ENCODE results near the gene MIOS.

DNA sequence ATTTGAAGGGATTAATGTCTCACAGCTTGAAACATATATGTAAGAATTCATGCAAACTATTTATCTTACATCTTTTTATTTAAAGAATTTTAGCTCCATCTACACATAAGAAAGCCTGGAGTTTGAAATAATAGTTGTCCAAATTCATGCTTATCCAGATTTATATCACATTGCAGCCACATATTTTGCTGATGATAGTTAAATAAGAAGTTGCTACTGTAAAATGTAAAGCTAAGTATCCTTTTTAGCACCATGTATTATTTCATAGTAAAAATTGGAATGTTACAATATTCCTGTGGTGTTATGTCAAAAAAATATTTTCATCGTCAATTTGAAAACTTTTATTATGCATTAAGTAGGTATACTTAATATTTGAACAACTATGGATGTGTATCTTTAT, 46.5 kb downstream of the MIOS start:
- TF ChIP-seq, protein P1, sequence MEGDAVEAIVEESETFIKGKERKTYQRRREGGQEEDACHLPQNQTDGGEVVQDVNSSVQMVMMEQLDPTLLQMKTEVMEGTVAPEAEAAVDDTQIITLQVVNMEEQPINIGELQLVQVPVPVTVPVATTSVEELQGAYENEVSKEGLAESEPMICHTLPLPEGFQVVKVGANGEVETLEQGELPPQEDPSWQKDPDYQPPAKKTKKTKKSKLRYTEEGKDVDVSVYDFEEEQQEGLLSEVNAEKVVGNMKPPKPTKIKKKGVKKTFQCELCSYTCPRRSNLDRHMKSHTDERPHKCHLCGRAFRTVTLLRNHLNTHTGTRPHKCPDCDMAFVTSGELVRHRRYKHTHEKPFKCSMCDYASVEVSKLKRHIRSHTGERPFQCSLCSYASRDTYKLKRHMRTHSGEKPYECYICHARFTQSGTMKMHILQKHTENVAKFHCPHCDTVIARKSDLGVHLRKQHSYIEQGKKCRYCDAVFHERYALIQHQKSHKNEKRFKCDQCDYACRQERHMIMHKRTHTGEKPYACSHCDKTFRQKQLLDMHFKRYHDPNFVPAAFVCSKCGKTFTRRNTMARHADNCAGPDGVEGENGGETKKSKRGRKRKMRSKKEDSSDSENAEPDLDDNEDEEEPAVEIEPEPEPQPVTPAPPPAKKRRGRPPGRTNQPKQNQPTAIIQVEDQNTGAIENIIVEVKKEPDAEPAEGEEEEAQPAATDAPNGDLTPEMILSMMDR (IDR thresholded peaks at IDR 0.05) = no peak
- TF ChIP-seq POLR2A (IDR thresholded peaks at IDR 0.05) = no peak
